WTC11 (cell line): ENCODE data around the gene VPS25. TPM values are rescaled to one million over a fixed set of nuclear protein-coding genes. Genes with fewer than 3 reads are reported as not detected.

Experiments used
- ATAC-seq: fragments of 200-7000 bp; cut with Tn5 transposase; 2 replicates; pipeline ENCODE4 v1.10.0; 2021; ENCODE audit warnings: mild to moderate bottlenecking, moderate library complexity
- Bru-seq: library from RNA; stranded (reverse); fragments of 400-500 nt; gene quantifications from one replicate; lab custom pipeline; 2021; lab: Mats Ljungman, UMichigan
- CTCF ChIA-PET: fragments of 300-600 bp; sonication (Branson Sonifier 250); formaldehyde crosslinking; loops from one replicate; lab custom pipeline; 2021; ENCODE audit warnings: antibody characterized with exemption; lab: Charles Lee
- POLR2A ChIA-PET: fragments of 350-600 bp; sonication (Branson Sonifier 250); formaldehyde crosslinking; loops from one replicate; lab custom pipeline; 2021; ENCODE audit warnings: antibody characterized with exemption; lab: Charles Lee
- DNase-seq: peaks from one replicate; pipeline ENCODE4 v3.0.0; 2021; ENCODE audit warnings: low spot score
- H3K27ac Mint-ChIP-seq: 2 replicates; pipeline ENCODE4 v1.8.0; 2021; ENCODE audit warnings: mixed read lengths
- H3K27me3 Mint-ChIP-seq: 2 replicates; pipeline ENCODE4 v1.8.0; 2021; ENCODE audit warnings: low read depth, mild to moderate bottlenecking, moderate library complexity, mixed read lengths
- H3K36me3 Mint-ChIP-seq: 2 replicates; pipeline ENCODE4 v1.8.0; 2021; ENCODE audit warnings: mixed read lengths
- H3K4me1 Mint-ChIP-seq: 2 replicates; pipeline ENCODE4 v1.8.0; 2022; ENCODE audit warnings: mixed read lengths
- H3K4me3 Mint-ChIP-seq: 2 replicates; pipeline ENCODE4 v1.8.0; 2021; ENCODE audit warnings: mild to moderate bottlenecking, moderate library complexity, mixed read lengths
- H3K9me3 Mint-ChIP-seq: 2 replicates; pipeline ENCODE4 v1.8.0; 2021; ENCODE audit warnings: mixed read lengths
- ARID4B ChIP-seq: sonication (generic); formaldehyde crosslinking; IDR thresholded peaks from 2 replicates; pipeline ENCODE4 v1.8.0; 2023; ENCODE audit warnings: missing genetic modification reagents, mild to moderate bottlenecking, borderline replicate concordance
- CREM ChIP-seq: sonication (generic); formaldehyde crosslinking; IDR thresholded peaks from 2 replicates; pipeline ENCODE4 v1.8.1; 2022; ENCODE audit warnings: mild to moderate bottlenecking, missing genetic modification reagents, moderate library complexity
- EMX1 ChIP-seq: fragments of 250-450 bp; sonication (Bioruptor Pico); IDR thresholded peaks from 2 replicates; pipeline ENCODE4 v1.8.0; 2021; ENCODE audit warnings: mild to moderate bottlenecking
- ETV6 ChIP-seq: sonication (generic); formaldehyde crosslinking; IDR thresholded peaks from 2 replicates; pipeline ENCODE4 v1.8.1; 2022; ENCODE audit warnings: mild to moderate bottlenecking, missing genetic modification reagents
- FOXK1 ChIP-seq: sonication (generic); formaldehyde crosslinking; IDR thresholded peaks from 2 replicates; pipeline ENCODE4 v1.8.0; 2022; ENCODE audit warnings: mild to moderate bottlenecking, moderate library complexity, missing genetic modification reagents
- FOXP1 ChIP-seq: sonication (generic); formaldehyde crosslinking; IDR thresholded peaks from 2 replicates; pipeline ENCODE4 v1.8.0; 2022; ENCODE audit warnings: missing genetic modification reagents, mild to moderate bottlenecking, moderate library complexity, borderline replicate concordance
- FOXP4 ChIP-seq: sonication (generic); formaldehyde crosslinking; IDR thresholded peaks from 2 replicates; pipeline ENCODE4 v1.8.0; 2022; ENCODE audit warnings: mild to moderate bottlenecking, missing genetic modification reagents
- GABPB1 ChIP-seq: sonication (generic); formaldehyde crosslinking; IDR thresholded peaks from 2 replicates; pipeline ENCODE4 v1.8.1; 2023; ENCODE audit warnings: mild to moderate bottlenecking, missing genetic modification reagents
- GRHL2 ChIP-seq: fragments of 250-450 bp; sonication (Bioruptor Pico); IDR thresholded peaks from 2 replicates; pipeline ENCODE4 v1.8.0; 2022; ENCODE audit warnings: mild to moderate bottlenecking, moderate library complexity; ENCODE audit not compliant: insufficient replicate concordance, severe bottlenecking
- IRF1 ChIP-seq: sonication (generic); formaldehyde crosslinking; IDR thresholded peaks from 2 replicates; pipeline ENCODE4 v1.8.0; 2023; ENCODE audit warnings: missing genetic modification reagents
- KAT7 ChIP-seq: sonication (generic); formaldehyde crosslinking; IDR thresholded peaks from 2 replicates; pipeline ENCODE4 v1.8.1; 2023; ENCODE audit warnings: missing genetic modification reagents, mild to moderate bottlenecking, borderline replicate concordance
- NFE2L1 ChIP-seq: sonication (generic); formaldehyde crosslinking; IDR thresholded peaks from 2 replicates; pipeline ENCODE4 v1.8.1; 2023; ENCODE audit warnings: missing genetic modification reagents
- PRDM15 ChIP-seq: sonication (generic); formaldehyde crosslinking; IDR thresholded peaks from 2 replicates; pipeline ENCODE4 v1.8.0; 2022; ENCODE audit warnings: missing genetic modification reagents
- SMAD3 ChIP-seq: sonication (generic); formaldehyde crosslinking; IDR thresholded peaks from 2 replicates; pipeline ENCODE4 v1.8.0; 2022; ENCODE audit warnings: missing genetic modification reagents, mild to moderate bottlenecking, borderline replicate concordance
- SP1 ChIP-seq: sonication (generic); formaldehyde crosslinking; conservative IDR thresholded peaks from 2 replicates; pipeline ENCODE4 v1.8.1; 2022; ENCODE audit warnings: missing genetic modification reagents
- TEAD4 ChIP-seq: sonication (generic); formaldehyde crosslinking; IDR thresholded peaks from 2 replicates; pipeline ENCODE4 v1.8.0; 2022; ENCODE audit warnings: mild to moderate bottlenecking, missing genetic modification reagents
- ZBTB43 ChIP-seq: sonication (generic); formaldehyde crosslinking; IDR thresholded peaks from 2 replicates; pipeline ENCODE4 v1.8.1; 2023; ENCODE audit warnings: mild to moderate bottlenecking, missing genetic modification reagents
- ZNF121 ChIP-seq: sonication (generic); formaldehyde crosslinking; IDR thresholded peaks from 2 replicates; pipeline ENCODE4 v1.8.0; 2023; ENCODE audit warnings: missing genetic modification reagents
- ZNF317 ChIP-seq: sonication (generic); formaldehyde crosslinking; IDR thresholded peaks from 2 replicates; pipeline ENCODE4 v1.8.1; 2023; ENCODE audit warnings: low read depth, mild to moderate bottlenecking, moderate library complexity, missing genetic modification reagents, borderline replicate concordance
- long read RNA-seq, 3 experiments: library from RNA in 1 of 3; library from capped mRNA in 1 of 3; library from polyadenylated mRNA in 1 of 3; unstranded in 2 of 3; stranded (forward) in 1 of 3; transcript quantifications; one replicate each; pipeline ENCODE4 v2.0.0, GENCODE V29; 2021
- total RNA-seq: library from RNA; stranded (reverse); gene quantifications from 3 replicates; pipeline ENCODE4 v1.2.3, GENCODE V29; 2021

The VPS25 gene
- total RNA-seq, result 98.6 to 103 TPM (median 101 TPM) in 3 replicates
- Bru-seq, nascent RNA, result percentile 86 among the genes with signal in this experiment
- long read RNA-seq, experiment 1, transcript VPS25-201 (6 exons, 1,101 nt), result major isoform, 239 of 249 reads
- long read RNA-seq, experiment 1, partial matches to known transcripts, result 1 of 249 reads
- long read RNA-seq, experiment 1, other reads (novel, unspliced or antisense), result 8 of 249 reads
- long read RNA-seq, experiment 2, transcript VPS25-205 (5 exons, 668 nt), result minor isoform, 13 of 160 reads
- long read RNA-seq, experiment 2, transcript VPS25-201 (6 exons, 1,101 nt), result major isoform, 124 of 160 reads
- long read RNA-seq, experiment 2, partial matches to known transcripts, result 10 of 160 reads
- long read RNA-seq, experiment 2, other reads (novel, unspliced or antisense), result 13 of 160 reads
- long read RNA-seq, experiment 3, transcript VPS25-201 (6 exons, 1,101 nt), result major isoform, 608 of 620 reads
- long read RNA-seq, experiment 3, partial matches to known transcripts, result 2 of 620 reads
- long read RNA-seq, experiment 3, other reads (novel, unspliced or antisense), result 10 of 620 reads

- ChIA-PET CTCF (interaction anchor here (0.5 to 2.9 kb wide), 9 partner anchors 10 to 926 kb away, joined by 3 to 44 read pairs (median 4); partner anchors contain the start of genes BECN1, PSMC3IP and RAMP2), POLR2A (interaction anchor here (1.0 to 1.6 kb wide), 3 partner anchors 13 to 50 kb away, joined by 4 to 8 read pairs (median 5); partner anchors contain the start of genes BECN1, CNTD1, COA3 and RAMP2)
- DNase-seq (peak; percentile 77), ATAC-seq (peak; percentile 94)
- H3K27ac Mint-ChIP-seq, result peak within 1 kb of the TSS; percentile 97
- peaks cover 29% of the 10 kb centered on the region for H3K36me3 Mint-ChIP-seq
- no peaks in the 10 kb centered on the region for H3K9me3 Mint-ChIP-seq
- peak within 1 kb of the TSS; percentile 99 for H3K4me3 Mint-ChIP-seq
- H3K27me3 Mint-ChIP-seq, result no peaks in the 10 kb centered on the region; the same call in 1 of the 2 replicates
- H3K4me1 Mint-ChIP-seq, result peaks cover 7% of the 10 kb centered on the region
- no peak for TF ChIP-seq GRHL2 (CRISPR knock-in tag)
- peak; percentile 57; the same call in 1 of the 2 replicates for TF ChIP-seq CREM (CRISPR knock-in tag)
- 0 out of 2 replicates have a peak, but pooled peaks have one; percentile 61 for TF ChIP-seq FOXK1 (CRISPR knock-in tag)
- TF ChIP-seq ZBTB43 (CRISPR knock-in tag), result 0 out of 2 replicates have a peak, but pooled peaks have one; percentile 42
- peak; percentile 40; the same call in 1 of the 2 replicates for TF ChIP-seq FOXP1 (CRISPR knock-in tag)
- TF ChIP-seq SP1 (CRISPR knock-in tag), result peak; percentile 49; the same call in 1 of the 2 replicates
- TF ChIP-seq ETV6 (CRISPR knock-in tag), result peak; percentile 94
- peak; percentile 58; the same call in 1 of the 2 replicates for TF ChIP-seq KAT7
- TF ChIP-seq NFE2L1 (CRISPR knock-in tag), result 0 out of 2 replicates have a peak, but pooled peaks have one; percentile 42
- TF ChIP-seq ARID4B, result peak; percentile 34; the same call in 1 of the 2 replicates
- TF ChIP-seq IRF1 (CRISPR knock-in tag), result 0 out of 2 replicates have a peak, but pooled peaks have one; percentile 47
- TF ChIP-seq FOXP4 (CRISPR knock-in tag), result peak; percentile 39; the same call in 1 of the 2 replicates
- no peak for TF ChIP-seq TEAD4 (CRISPR knock-in tag)
- TF ChIP-seq GABPB1 (CRISPR knock-in tag), result peak; percentile 85
- no peak for TF ChIP-seq EMX1 (CRISPR knock-in tag)
- TF ChIP-seq PRDM15 (CRISPR knock-in tag), result 0 out of 2 replicates have a peak, but pooled peaks have one; percentile 17
- TF ChIP-seq SMAD3, result peak; percentile 45; the same call in 1 of the 2 replicates
- no peak for TF ChIP-seq ZNF317 (CRISPR knock-in tag)
- TF ChIP-seq ZNF121 (CRISPR knock-in tag), result 0 out of 2 replicates have a peak, but pooled peaks have one; percentile 26
Observed at GRCh38 chr17:42773290-42774035, at the start of gene VPS25. TSS of gene VPS25 (plus strand) at chr17:42773449. CDS start at chr17:42773476, 27 bp downstream.
